ENCODE measurements around the gene CAPN5.

CAPN5 gene

GRCh38 chr11:77154381-77155081 lies 87.8 kb downstream of the CAPN5 start:
- DNase-seq = no peak

GRCh38 chr11:77155082-77155475 lies 88.3 kb downstream of the CAPN5 start:
- no peak for DNase-seq

GRCh38 chr11:77155556-77156130 lies 88.9 kb downstream of the CAPN5 start:
- no peak for DNase-seq

GRCh38 chr11:77156396-77157195 lies 89.8 kb downstream of the CAPN5 start:
- no peak for DNase-seq

- DNase-seq = no peak
Measured at GRCh38 chr11:77158041-77158695, 91.4 kb downstream of the CAPN5 start.

- DNase-seq = no peak
Measured at GRCh38 chr11:77159219-77159936, 92.6 kb downstream of the CAPN5 start.

- no peak for DNase-seq
Measured at GRCh38 chr11:77159937-77160495, 93.2 kb downstream of the CAPN5 start.

GRCh38 chr11:77163271-77163670 lies 96.5 kb downstream of the CAPN5 start:
- DNase-seq = no peak

- DNase-seq = no peak
Measured at GRCh38 chr11:77165066-77165465, 98.3 kb downstream of the CAPN5 start.

- no peak for DNase-seq
Measured at GRCh38 chr11:77166021-77166420, 99.2 kb downstream of the CAPN5 start.

GRCh38 chr11:77167111-77167626 lies 100.4 kb downstream of the CAPN5 start:
- no peak for DNase-seq

- DNase-seq = no peak
Measured at GRCh38 chr11:77167791-77168190, 101.0 kb downstream of the CAPN5 start.

- no peak for DNase-seq
Measured at GRCh38 chr11:77170107-77170506, 103.3 kb downstream of the CAPN5 start.

GRCh38 chr11:77171254-77171653 lies 104.5 kb downstream of the CAPN5 start:
- DNase-seq = no peak

GRCh38 chr11:77171885-77172665 lies 105.3 kb downstream of the CAPN5 start:
- no peak for DNase-seq

GRCh38 chr11:77172666-77172982 lies 105.9 kb downstream of the CAPN5 start:
- DNase-seq = no peak

- DNase-seq = no peak
Measured at GRCh38 chr11:77173494-77173893, 106.7 kb downstream of the CAPN5 start.

- no peak for DNase-seq
Measured at GRCh38 chr11:77174559-77174958, 107.8 kb downstream of the CAPN5 start.

- DNase-seq = no peak
Measured at GRCh38 chr11:77175021-77175842, 108.5 kb downstream of the CAPN5 start.

Data from activated gamma-delta T cell treated with Interleukin-2 at 50 U/mL for 16 hours (primary cell).